HepG2 (cell line): ENCODE measurements around the gene ORMDL3. TPM values are rescaled to one million over a fixed set of nuclear protein-coding genes. Genes with fewer than 3 reads are reported as not detected.

Experiments used
- ARNTL ChIP-seq: sonication (generic); formaldehyde crosslinking; IDR thresholded peaks from 2 replicates; pipeline ENCODE4 v1.4.0; 2020; ENCODE audit warnings: mild to moderate bottlenecking, missing genetic modification reagents
- CBX1 ChIP-seq: IDR thresholded peaks from one replicate; pipeline ENCODE4 v1.6.1; 2016; ENCODE audit warnings: antibody characterized with exemption, low read depth
- CC2D1A ChIP-seq: sonication (generic); formaldehyde crosslinking; IDR thresholded peaks from 2 replicates; pipeline ENCODE4 v1.8.1; 2023; ENCODE audit warnings: mild to moderate bottlenecking, missing genetic modification reagents
- CEBPB ChIP-seq: IDR thresholded peaks from 2 replicates; pipeline ENCODE4 v1.6.1; 2011; ENCODE audit warnings: low read depth, low read length, improper control_type of control experiment, borderline replicate concordance
- ELF4 ChIP-seq: sonication (generic); formaldehyde crosslinking; IDR thresholded peaks from 2 replicates; pipeline ENCODE4 v1.5.0; 2020; ENCODE audit warnings: missing genetic modification reagents, mild to moderate bottlenecking, moderate library complexity, borderline replicate concordance
- ERF ChIP-seq: IDR thresholded peaks from 2 replicates; pipeline ENCODE4 v1.6.1; 2018; ENCODE audit warnings: missing biosample characterization, missing genetic modification reagents
- FOXA1 ChIP-seq, 2 experiments: fragments of 450-650 bp in 1 of 2; sonication (generic) in 1 of 2; formaldehyde crosslinking in 1 of 2; IDR thresholded peaks; 2 replicates each; pipeline versions ENCODE4 v1.4.0 to v1.6.1; 2016 to 2020; ENCODE audit warnings: missing genetic modification reagents in 1 of 2
- HNRNPLL ChIP-seq: fragments of 200-400 bp; formaldehyde crosslinking; IDR thresholded peaks from 2 replicates; pipeline ENCODE4 v1.6.1; 2017; ENCODE audit warnings: mild to moderate bottlenecking, low read depth, low read length; ENCODE audit not compliant: poor library complexity, severe bottlenecking
- HOXA9 ChIP-seq: sonication (generic); formaldehyde crosslinking; IDR thresholded peaks from 2 replicates; pipeline ENCODE4 v1.8.1; 2022; ENCODE audit warnings: missing genetic modification reagents, mild to moderate bottlenecking, moderate library complexity, borderline replicate concordance
- KAT2B ChIP-seq: fragments of 150-350 bp; IDR thresholded peaks from 2 replicates; pipeline ENCODE4 v1.6.1; 2014; ENCODE audit warnings: low read depth, low read length, borderline replicate concordance
- MED8 ChIP-seq: sonication (generic); formaldehyde crosslinking; IDR thresholded peaks from 2 replicates; pipeline ENCODE4 v1.8.1; 2023; ENCODE audit warnings: mild to moderate bottlenecking, missing genetic modification reagents; ENCODE audit not compliant: insufficient replicate concordance
- MEIS2 ChIP-seq: sonication (generic); formaldehyde crosslinking; IDR thresholded peaks from 2 replicates; pipeline ENCODE4 v1.9.0; 2021; ENCODE audit warnings: mild to moderate bottlenecking, missing genetic modification reagents
- NFYC ChIP-seq: IDR thresholded peaks from 2 replicates; pipeline ENCODE4 v1.6.1; 2016; ENCODE audit warnings: missing genetic modification reagents, missing compliant biosample characterization
- RNF2 ChIP-seq: fragments of 450-650 bp; conservative IDR thresholded peaks from 2 replicates; pipeline ENCODE4 v1.6.1; 2016; ENCODE audit warnings: low read depth
- SATB2 ChIP-seq: sonication (generic); formaldehyde crosslinking; IDR thresholded peaks from 2 replicates; pipeline ENCODE4 v1.5.0; 2020; ENCODE audit warnings: missing genetic modification reagents
- SRF ChIP-seq: IDR thresholded peaks from 2 replicates; pipeline ENCODE4 v1.6.1; 2011; ENCODE audit warnings: mild to moderate bottlenecking, low read depth, low read length, moderate library complexity
- TOE1 ChIP-seq: sonication (generic); formaldehyde crosslinking; IDR thresholded peaks from 2 replicates; pipeline ENCODE4 v1.4.0; 2020; ENCODE audit warnings: mild to moderate bottlenecking, missing genetic modification reagents
- XRCC5 ChIP-seq: fragments of 200-400 bp; formaldehyde crosslinking; optimal IDR thresholded peaks from 2 replicates; pipeline ENCODE3; 2017; ENCODE audit warnings: mild to moderate bottlenecking, low read length
- ZIK1 ChIP-seq: sonication (generic); formaldehyde crosslinking; IDR thresholded peaks from 2 replicates; pipeline ENCODE4 v1.5.0; 2020; ENCODE audit warnings: mild to moderate bottlenecking, low read depth, missing genetic modification reagents, borderline replicate concordance
- ZNF33B ChIP-seq: sonication (generic); formaldehyde crosslinking; IDR thresholded peaks from 2 replicates; pipeline ENCODE4 v1.5.1; 2020; ENCODE audit warnings: mild to moderate bottlenecking, missing genetic modification reagents
- ZNF44 ChIP-seq: sonication (generic); formaldehyde crosslinking; IDR thresholded peaks from 2 replicates; pipeline ENCODE4 v1.5.1; 2020; ENCODE audit warnings: mild to moderate bottlenecking, missing genetic modification reagents
- ZNF577 ChIP-seq: sonication (generic); formaldehyde crosslinking; IDR thresholded peaks from 2 replicates; pipeline ENCODE4 v1.4.0; 2020; ENCODE audit warnings: mild to moderate bottlenecking, low read depth, missing genetic modification reagents, borderline replicate concordance
- polyA plus RNA-seq, 8 experiments: library from polyadenylated mRNA; depleted of rRNA in 3 of 8; stranded (reverse) in 7 of 8; unstranded in 1 of 8; fragments of >200 nt; fragmentation: Illumina TruSeq in 4 of 8; extraction: Trizol in 4 of 8; gene quantifications; 2 replicates each; pipeline versions ENCODE4 v1.2.1 to v1.2.3, GENCODE V29; 2011 to 2016; ENCODE audit warnings: low read depth in 4 of 8, missing spikeins in 1 of 8, mixed read lengths in 1 of 8; ENCODE audit not compliant: insufficient read depth in 1 of 8
- total RNA-seq, 5 experiments: library from RNA; depleted of rRNA; stranded (reverse); fragments of >200 nt; fragmentation: Illumina TruSeq; extraction: Trizol; gene quantifications; 2 replicates each; pipeline ENCODE4 v1.2.3, GENCODE V29; 2016; ENCODE audit warnings: low read depth in 1 of 5
- TF ChIP-seq, protein P1 (sequence below): sonication (generic); formaldehyde crosslinking; IDR thresholded peaks from 2 replicates; pipeline ENCODE4 v1.8.0; 2022; ENCODE audit warnings: mild to moderate bottlenecking, missing genetic modification reagents, borderline replicate concordance
- TF ChIP-seq, protein P2 (sequence below): sonication (generic); formaldehyde crosslinking; IDR thresholded peaks from 2 replicates; pipeline ENCODE4 v1.4.0; 2020; ENCODE audit warnings: mild to moderate bottlenecking, missing genetic modification reagents, borderline replicate concordance

Gene ORMDL3
- total and polyA plus RNA-seq, 2 of the 13 experiments (the other 11 are each of a cell fraction or from before 2014, with no cell fraction given), result 181 to 384 TPM

DNA sequence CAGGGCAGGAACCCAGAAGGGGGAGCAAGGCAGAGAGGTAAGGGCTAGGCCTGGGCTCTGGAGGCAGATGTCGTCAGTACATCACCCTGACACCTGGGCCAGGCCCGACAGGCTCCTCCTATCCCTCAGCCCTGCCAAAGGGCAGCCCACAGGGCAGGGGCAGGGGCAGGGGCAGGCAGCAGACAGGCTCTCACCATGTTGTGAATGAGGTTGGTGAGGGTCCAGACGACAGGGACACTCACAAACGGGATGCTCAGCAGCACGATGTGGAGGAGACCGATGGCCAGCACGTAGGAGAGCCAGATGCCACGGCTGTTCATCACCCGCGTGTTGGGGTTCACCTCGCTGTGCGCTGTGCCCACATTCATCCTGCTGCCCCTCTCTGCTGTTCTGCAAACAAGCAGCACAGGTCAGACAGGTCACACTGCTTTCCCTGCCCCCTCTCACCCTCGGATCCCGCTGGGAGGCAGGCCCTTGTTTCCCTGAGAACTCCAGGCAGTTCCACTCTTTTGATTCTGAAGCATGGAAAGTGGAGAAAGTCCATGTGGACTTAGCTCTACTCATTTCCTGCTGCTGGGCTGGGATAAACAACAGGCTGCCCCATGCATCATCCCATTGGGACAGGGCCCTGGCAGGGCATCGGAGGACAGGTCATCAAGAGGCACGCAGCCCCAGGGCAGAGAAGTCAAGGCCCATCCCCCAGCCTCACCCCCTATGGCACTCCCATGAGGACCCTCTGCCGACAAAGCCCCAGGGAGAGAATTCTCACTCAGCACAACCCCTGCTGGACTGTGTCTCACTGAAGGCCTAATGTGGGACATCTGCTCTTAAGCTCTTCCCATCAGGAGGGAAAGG, 3.3 kb downstream of the ORMDL3 start (continued):
- TF ChIP-seq RNF2, result peak; percentile 91
- TF ChIP-seq ZIK1 (CRISPR knock-in tag), result 0 out of 2 replicates have a peak, but pooled peaks have one; percentile 23
- TF ChIP-seq XRCC5, result peak; percentile 82
- 0 out of 2 replicates have a peak, but pooled peaks have one; percentile 62 for TF ChIP-seq ELF4 (CRISPR knock-in tag)
- TF ChIP-seq, protein P1, sequence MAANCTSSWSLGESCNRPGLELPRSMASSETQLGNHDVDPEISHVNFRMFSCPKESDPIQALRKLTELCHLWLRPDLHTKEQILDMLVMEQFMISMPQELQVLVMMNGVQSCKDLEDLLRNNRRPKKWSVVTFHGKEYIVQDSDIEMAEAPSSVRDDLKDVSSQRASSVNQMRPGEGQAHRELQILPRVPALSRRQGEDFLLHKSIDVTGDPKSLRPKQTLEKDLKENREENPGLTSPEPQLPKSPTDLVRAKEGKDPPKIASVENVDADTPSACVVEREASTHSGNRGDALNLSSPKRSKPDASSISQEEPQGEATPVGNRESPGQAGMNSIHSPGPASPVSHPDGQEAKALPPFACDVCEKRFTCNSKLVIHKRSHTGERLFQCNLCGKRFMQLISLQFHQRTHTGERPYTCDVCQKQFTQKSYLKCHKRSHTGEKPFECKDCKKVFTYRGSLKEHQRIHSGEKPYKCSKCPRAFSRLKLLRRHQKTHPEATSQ (CRISPR knock-in tag), result 0 out of 2 replicates have a peak, but pooled peaks have one; percentile 27
- TF ChIP-seq NFYC (CRISPR knock-in tag), result peak; percentile 61
- no peak for TF ChIP-seq CEBPB
- peak; percentile 82; the same call in 1 of the 2 replicates for TF ChIP-seq ZNF33B (CRISPR knock-in tag)
- peak; percentile 75; the same call in 1 of the 2 replicates for TF ChIP-seq HOXA9
- 0 out of 2 replicates have a peak, but pooled peaks have one; percentile 67 for TF ChIP-seq CC2D1A (CRISPR knock-in tag)
- no peak for TF ChIP-seq KAT2B
- peak; percentile 88; the same call in 1 of the 2 replicates for TF ChIP-seq TOE1
- peak; percentile 86 for TF ChIP-seq CBX1
- peak; percentile 96 for TF ChIP-seq ZNF44 (CRISPR knock-in tag)
- peak; percentile 29 for TF ChIP-seq HNRNPLL
- no peak for TF ChIP-seq ZNF577 (CRISPR knock-in tag)
- peak; percentile 100 for TF ChIP-seq ERF (CRISPR knock-in tag)
- peak; percentile 89 for TF ChIP-seq MED8
- peak; percentile 75 for TF ChIP-seq FOXA1 (IDR thresholded peaks at IDR 0.05)
- peak; percentile 98 for TF ChIP-seq FOXA1 (CRISPR knock-in tag; IDR thresholded peaks at IDR 0.05)
- no peak for TF ChIP-seq SATB2 (CRISPR knock-in tag)
- TF ChIP-seq SRF, result no peak
- TF ChIP-seq, protein P2, sequence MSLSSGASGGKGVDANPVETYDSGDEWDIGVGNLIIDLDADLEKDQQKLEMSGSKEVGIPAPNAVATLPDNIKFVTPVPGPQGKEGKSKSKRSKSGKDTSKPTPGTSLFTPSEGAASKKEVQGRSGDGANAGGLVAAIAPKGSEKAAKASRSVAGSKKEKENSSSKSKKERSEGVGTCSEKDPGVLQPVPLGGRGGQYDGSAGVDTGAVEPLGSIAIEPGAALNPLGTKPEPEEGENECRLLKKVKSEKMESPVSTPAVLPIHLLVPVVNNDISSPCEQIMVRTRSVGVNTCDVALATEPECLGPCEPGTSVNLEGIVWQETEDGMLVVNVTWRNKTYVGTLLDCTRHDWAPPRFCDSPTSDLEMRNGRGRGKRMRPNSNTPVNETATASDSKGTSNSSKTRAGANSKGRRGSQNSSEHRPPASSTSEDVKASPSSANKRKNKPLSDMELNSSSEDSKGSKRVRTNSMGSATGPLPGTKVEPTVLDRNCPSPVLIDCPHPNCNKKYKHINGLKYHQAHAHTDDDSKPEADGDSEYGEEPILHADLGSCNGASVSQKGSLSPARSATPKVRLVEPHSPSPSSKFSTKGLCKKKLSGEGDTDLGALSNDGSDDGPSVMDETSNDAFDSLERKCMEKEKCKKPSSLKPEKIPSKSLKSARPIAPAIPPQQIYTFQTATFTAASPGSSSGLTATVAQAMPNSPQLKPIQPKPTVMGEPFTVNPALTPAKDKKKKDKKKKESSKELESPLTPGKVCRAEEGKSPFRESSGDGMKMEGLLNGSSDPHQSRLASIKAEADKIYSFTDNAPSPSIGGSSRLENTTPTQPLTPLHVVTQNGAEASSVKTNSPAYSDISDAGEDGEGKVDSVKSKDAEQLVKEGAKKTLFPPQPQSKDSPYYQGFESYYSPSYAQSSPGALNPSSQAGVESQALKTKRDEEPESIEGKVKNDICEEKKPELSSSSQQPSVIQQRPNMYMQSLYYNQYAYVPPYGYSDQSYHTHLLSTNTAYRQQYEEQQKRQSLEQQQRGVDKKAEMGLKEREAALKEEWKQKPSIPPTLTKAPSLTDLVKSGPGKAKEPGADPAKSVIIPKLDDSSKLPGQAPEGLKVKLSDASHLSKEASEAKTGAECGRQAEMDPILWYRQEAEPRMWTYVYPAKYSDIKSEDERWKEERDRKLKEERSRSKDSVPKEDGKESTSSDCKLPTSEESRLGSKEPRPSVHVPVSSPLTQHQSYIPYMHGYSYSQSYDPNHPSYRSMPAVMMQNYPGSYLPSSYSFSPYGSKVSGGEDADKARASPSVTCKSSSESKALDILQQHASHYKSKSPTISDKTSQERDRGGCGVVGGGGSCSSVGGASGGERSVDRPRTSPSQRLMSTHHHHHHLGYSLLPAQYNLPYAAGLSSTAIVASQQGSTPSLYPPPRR (CRISPR knock-in tag), result peak; percentile 96
- TF ChIP-seq ARNTL (CRISPR knock-in tag), result peak; percentile 94
- peak; percentile 99 for TF ChIP-seq MEIS2 (CRISPR knock-in tag)
